K562 (cell line): ENCODE data around the gene UBN2. TPM values are rescaled to one million over a fixed set of nuclear protein-coding genes. Genes with fewer than 3 reads are reported as not detected.

ENCODE experiments used
- CBX3 ChIP-seq, 2 experiments: IDR thresholded peaks; 1 replicate in 1 of 2; 2 replicates in 1 of 2; pipeline ENCODE4 v1.6.1; 2012; ENCODE audit warnings: inconsistent platforms in 2 of 2, low read length in 2 of 2, borderline replicate concordance in 1 of 2, control low read depth in 1 of 2
- EP300 ChIP-seq: IDR thresholded peaks from 2 replicates; pipeline ENCODE4 v1.6.1; 2012; ENCODE audit warnings: low read length, improper control_type of control experiment
- HDAC2 ChIP-seq: fragments of 450-650 bp; IDR thresholded peaks from 2 replicates; pipeline ENCODE4 v1.6.1; 2016; ENCODE audit warnings: mild to moderate bottlenecking
- LARP7 ChIP-seq: fragments of 450-650 bp; IDR thresholded peaks from 2 replicates; pipeline ENCODE4 v1.6.1; 2016
- RBM15 ChIP-seq: fragments of 200-400 bp; formaldehyde crosslinking; IDR thresholded peaks from 2 replicates; pipeline ENCODE4 v1.6.1; 2018; ENCODE audit warnings: mild to moderate bottlenecking, low read length, moderate library complexity; ENCODE audit not compliant: insufficient read depth
- SMARCC2 ChIP-seq: fragments of 450-650 bp; IDR thresholded peaks from 2 replicates; pipeline ENCODE4 v1.6.1; 2017; ENCODE audit warnings: antibody characterized with exemption, moderate library complexity, mild to moderate bottlenecking, low read depth
- SMC3 ChIP-seq: conservative IDR thresholded peaks from 2 replicates; pipeline ENCODE4 v1.6.1; 2011; ENCODE audit warnings: low read depth, low read length, improper control_type of control experiment; ENCODE audit not compliant: insufficient read depth
- SRSF9 ChIP-seq: fragments of 200-400 bp; formaldehyde crosslinking; IDR thresholded peaks from 2 replicates; pipeline ENCODE4 v1.6.1; 2017; ENCODE audit warnings: low read depth, low read length, borderline replicate concordance
- polyA plus RNA-seq, 8 experiments: library from polyadenylated mRNA; depleted of rRNA in 4 of 8; stranded (reverse) in 5 of 8; unstranded in 3 of 8; fragments of >200 nt; fragmentation: Nextera tagmentation in 2 of 8; fragmentation: Illumina TruSeq in 1 of 8; extraction: Ambion mirVana in 2 of 8; extraction: Trizol in 1 of 8; gene quantifications; 2 replicates each; pipeline versions ENCODE4 v1.2.1 to v1.2.3, GENCODE V29; 2011 to 2014; ENCODE audit warnings: inconsistent platforms in 1 of 8, missing spikeins in 1 of 8
- total RNA-seq, 7 experiments: library from RNA; depleted of rRNA in 6 of 7; stranded (reverse); fragments of >200 nt in 6 of 7; fragmentation: Illumina TruSeq in 2 of 7; extraction: Trizol in 2 of 7; gene quantifications; 2 replicates each; pipeline versions ENCODE4 v1.2.1 to v1.2.3, GENCODE V29; 2011 to 2021; ENCODE audit warnings: low replicate concordance in 1 of 7
- TF ChIP-seq, protein P1 (sequence below): fragments of 450-650 bp; formaldehyde crosslinking; IDR thresholded peaks from 2 replicates; pipeline ENCODE4 v1.4.0; 2020; ENCODE audit warnings: mild to moderate bottlenecking, mixed read lengths
- TF ChIP-seq, protein P2 (sequence below), 2 experiments: fragments of 450-650 bp; IDR thresholded peaks; 2 replicates each; pipeline ENCODE4 v1.6.1; 2018; ENCODE audit warnings: mild to moderate bottlenecking in 2 of 2, low read depth in 1 of 2; ENCODE audit not compliant: partially characterized antibody in 2 of 2
- TF ChIP-seq, protein P3 (sequence below): sonication (generic); formaldehyde crosslinking; IDR thresholded peaks from 2 replicates; pipeline ENCODE4 v1.8.1; 2023; ENCODE audit warnings: missing genetic modification reagents, mild to moderate bottlenecking, borderline replicate concordance
- TF ChIP-seq, protein P4 (sequence below): sonication (generic); formaldehyde crosslinking; IDR thresholded peaks from 2 replicates; pipeline ENCODE4 v1.8.0; 2022; ENCODE audit warnings: missing genetic modification reagents, mild to moderate bottlenecking, borderline replicate concordance
- TF ChIP-seq, protein P5 (sequence below): IDR thresholded peaks from 3 replicates; pipeline ENCODE4 v1.6.1; 2011; ENCODE audit warnings: borderline replicate concordance, mild to moderate bottlenecking; ENCODE audit not compliant: insufficient read length, insufficient read depth

The UBN2 gene
- total and polyA plus RNA-seq, 9 of the 15 experiments (the other 6 are each of a cell fraction or from before 2014, with no cell fraction given): 1.2 to 19.5 (median 9.9) TPM

DNA sequence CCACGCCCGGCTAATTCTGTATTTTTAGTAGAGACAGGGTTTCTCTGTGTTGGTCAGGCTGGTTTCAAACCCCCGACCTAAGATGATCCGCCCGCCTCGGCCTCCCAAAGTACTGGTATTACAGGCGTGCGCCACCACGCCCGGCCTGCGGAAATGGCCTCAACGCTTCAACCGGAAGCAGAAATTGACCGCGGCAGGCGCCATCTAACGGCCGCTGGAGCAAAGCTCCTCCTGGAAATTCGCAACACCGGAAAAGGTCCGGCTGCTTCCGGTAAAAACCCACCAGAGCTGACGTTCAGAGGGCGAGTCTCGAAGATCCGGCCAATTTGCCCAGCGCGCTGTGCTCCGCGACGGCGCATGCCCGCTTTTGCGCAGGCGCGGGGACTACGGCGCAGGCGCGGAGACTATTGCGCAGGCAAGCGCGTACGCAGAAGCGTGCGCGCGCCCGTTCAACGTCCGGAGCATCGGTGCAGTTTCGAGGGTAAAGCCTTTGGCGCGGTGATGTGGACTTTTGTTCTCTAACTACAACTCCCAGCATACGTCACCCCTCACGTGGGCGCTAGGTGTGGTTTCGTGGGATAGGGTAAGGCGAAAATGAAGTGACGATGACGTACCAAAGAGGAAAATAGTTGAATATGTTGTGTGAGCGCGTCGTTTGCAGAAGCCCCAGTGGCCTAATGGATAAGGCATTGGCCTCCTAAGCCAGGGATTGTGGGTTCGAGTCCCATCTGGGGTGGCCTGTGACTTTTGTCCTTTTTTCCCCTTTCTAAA is 109.2 kb downstream of the UBN2 start (continued):
- TF ChIP-seq, protein P1, sequence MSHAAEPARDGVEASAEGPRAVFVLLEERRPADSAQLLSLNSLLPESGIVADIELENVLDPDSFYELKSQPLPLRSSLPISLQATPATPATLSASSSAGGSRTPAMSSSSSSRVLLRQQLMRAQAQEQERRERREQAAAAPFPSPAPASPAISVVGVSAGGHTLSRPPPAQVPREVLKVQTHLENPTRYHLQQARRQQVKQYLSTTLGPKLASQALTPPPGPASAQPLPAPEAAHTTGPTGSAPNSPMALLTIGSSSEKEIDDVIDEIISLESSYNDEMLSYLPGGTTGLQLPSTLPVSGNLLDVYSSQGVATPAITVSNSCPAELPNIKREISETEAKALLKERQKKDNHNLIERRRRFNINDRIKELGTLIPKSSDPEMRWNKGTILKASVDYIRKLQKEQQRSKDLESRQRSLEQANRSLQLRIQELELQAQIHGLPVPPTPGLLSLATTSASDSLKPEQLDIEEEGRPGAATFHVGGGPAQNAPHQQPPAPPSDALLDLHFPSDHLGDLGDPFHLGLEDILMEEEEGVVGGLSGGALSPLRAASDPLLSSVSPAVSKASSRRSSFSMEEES (CRISPR knock-in tag): peak; percentile 13
- TF ChIP-seq, protein P2, sequence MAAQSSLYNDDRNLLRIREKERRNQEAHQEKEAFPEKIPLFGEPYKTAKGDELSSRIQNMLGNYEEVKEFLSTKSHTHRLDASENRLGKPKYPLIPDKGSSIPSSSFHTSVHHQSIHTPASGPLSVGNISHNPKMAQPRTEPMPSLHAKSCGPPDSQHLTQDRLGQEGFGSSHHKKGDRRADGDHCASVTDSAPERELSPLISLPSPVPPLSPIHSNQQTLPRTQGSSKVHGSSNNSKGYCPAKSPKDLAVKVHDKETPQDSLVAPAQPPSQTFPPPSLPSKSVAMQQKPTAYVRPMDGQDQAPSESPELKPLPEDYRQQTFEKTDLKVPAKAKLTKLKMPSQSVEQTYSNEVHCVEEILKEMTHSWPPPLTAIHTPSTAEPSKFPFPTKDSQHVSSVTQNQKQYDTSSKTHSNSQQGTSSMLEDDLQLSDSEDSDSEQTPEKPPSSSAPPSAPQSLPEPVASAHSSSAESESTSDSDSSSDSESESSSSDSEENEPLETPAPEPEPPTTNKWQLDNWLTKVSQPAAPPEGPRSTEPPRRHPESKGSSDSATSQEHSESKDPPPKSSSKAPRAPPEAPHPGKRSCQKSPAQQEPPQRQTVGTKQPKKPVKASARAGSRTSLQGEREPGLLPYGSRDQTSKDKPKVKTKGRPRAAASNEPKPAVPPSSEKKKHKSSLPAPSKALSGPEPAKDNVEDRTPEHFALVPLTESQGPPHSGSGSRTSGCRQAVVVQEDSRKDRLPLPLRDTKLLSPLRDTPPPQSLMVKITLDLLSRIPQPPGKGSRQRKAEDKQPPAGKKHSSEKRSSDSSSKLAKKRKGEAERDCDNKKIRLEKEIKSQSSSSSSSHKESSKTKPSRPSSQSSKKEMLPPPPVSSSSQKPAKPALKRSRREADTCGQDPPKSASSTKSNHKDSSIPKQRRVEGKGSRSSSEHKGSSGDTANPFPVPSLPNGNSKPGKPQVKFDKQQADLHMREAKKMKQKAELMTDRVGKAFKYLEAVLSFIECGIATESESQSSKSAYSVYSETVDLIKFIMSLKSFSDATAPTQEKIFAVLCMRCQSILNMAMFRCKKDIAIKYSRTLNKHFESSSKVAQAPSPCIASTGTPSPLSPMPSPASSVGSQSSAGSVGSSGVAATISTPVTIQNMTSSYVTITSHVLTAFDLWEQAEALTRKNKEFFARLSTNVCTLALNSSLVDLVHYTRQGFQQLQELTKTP (IDR thresholded peaks at IDR 0.05; ENCODE audit: low read depth in 1 of 2, partially characterized antibody in 2 of 2): peak; percentile 6 to 76
- TF ChIP-seq EP300 (peak; percentile 81), SMARCC2 (no peak), SMC3 (peak; percentile 40; the same call in 1 of the 2 replicates), LARP7 (peak; percentile 91; the same call in 1 of the 2 replicates), SRSF9 (no peak), HDAC2 (peak; percentile 97), RBM15 (no peak), CBX3 (IDR thresholded peaks at IDR 0.05; ENCODE audit: borderline replicate concordance in 1 of 2, low read length in 2 of 2) (peak; percentile 74 to 93)
- TF ChIP-seq, protein P3, sequence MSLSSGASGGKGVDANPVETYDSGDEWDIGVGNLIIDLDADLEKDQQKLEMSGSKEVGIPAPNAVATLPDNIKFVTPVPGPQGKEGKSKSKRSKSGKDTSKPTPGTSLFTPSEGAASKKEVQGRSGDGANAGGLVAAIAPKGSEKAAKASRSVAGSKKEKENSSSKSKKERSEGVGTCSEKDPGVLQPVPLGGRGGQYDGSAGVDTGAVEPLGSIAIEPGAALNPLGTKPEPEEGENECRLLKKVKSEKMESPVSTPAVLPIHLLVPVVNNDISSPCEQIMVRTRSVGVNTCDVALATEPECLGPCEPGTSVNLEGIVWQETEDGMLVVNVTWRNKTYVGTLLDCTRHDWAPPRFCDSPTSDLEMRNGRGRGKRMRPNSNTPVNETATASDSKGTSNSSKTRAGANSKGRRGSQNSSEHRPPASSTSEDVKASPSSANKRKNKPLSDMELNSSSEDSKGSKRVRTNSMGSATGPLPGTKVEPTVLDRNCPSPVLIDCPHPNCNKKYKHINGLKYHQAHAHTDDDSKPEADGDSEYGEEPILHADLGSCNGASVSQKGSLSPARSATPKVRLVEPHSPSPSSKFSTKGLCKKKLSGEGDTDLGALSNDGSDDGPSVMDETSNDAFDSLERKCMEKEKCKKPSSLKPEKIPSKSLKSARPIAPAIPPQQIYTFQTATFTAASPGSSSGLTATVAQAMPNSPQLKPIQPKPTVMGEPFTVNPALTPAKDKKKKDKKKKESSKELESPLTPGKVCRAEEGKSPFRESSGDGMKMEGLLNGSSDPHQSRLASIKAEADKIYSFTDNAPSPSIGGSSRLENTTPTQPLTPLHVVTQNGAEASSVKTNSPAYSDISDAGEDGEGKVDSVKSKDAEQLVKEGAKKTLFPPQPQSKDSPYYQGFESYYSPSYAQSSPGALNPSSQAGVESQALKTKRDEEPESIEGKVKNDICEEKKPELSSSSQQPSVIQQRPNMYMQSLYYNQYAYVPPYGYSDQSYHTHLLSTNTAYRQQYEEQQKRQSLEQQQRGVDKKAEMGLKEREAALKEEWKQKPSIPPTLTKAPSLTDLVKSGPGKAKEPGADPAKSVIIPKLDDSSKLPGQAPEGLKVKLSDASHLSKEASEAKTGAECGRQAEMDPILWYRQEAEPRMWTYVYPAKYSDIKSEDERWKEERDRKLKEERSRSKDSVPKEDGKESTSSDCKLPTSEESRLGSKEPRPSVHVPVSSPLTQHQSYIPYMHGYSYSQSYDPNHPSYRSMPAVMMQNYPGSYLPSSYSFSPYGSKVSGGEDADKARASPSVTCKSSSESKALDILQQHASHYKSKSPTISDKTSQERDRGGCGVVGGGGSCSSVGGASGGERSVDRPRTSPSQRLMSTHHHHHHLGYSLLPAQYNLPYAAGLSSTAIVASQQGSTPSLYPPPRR: no peak; the same call in 1 of the 2 replicates
- TF ChIP-seq, protein P4, sequence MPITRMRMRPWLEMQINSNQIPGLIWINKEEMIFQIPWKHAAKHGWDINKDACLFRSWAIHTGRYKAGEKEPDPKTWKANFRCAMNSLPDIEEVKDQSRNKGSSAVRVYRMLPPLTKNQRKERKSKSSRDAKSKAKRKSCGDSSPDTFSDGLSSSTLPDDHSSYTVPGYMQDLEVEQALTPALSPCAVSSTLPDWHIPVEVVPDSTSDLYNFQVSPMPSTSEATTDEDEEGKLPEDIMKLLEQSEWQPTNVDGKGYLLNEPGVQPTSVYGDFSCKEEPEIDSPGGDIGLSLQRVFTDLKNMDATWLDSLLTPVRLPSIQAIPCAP (CRISPR knock-in tag): peak; percentile 28; the same call in 1 of the 2 replicates
- TF ChIP-seq, protein P5, sequence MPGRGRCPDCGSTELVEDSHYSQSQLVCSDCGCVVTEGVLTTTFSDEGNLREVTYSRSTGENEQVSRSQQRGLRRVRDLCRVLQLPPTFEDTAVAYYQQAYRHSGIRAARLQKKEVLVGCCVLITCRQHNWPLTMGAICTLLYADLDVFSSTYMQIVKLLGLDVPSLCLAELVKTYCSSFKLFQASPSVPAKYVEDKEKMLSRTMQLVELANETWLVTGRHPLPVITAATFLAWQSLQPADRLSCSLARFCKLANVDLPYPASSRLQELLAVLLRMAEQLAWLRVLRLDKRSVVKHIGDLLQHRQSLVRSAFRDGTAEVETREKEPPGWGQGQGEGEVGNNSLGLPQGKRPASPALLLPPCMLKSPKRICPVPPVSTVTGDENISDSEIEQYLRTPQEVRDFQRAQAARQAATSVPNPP: no peak
